Ishikawa (cell line): ENCODE data around the gene LINGO1.

ENCODE experiments used
- CEBPB ChIP-seq: IDR thresholded peaks from 2 replicates; pipeline ENCODE4 v1.6.1; 2012
- CREB1 ChIP-seq: IDR thresholded peaks from 2 replicates; pipeline ENCODE4 v1.6.1; 2012; ENCODE audit warnings: low read depth
- EGR1 ChIP-seq: IDR thresholded peaks from 2 replicates; pipeline ENCODE4 v1.6.1; 2012
- EP300 ChIP-seq: IDR thresholded peaks from 2 replicates; pipeline ENCODE4 v1.6.1; 2012; ENCODE audit warnings: borderline replicate concordance
- FOXM1 ChIP-seq: IDR thresholded peaks from 2 replicates; pipeline ENCODE4 v1.6.1; 2012; ENCODE audit warnings: low read depth, borderline replicate concordance
- NFIC ChIP-seq: IDR thresholded peaks from 2 replicates; pipeline ENCODE4 v1.6.1; 2012
- RAD21 ChIP-seq: IDR thresholded peaks from 2 replicates; pipeline ENCODE4 v1.6.1; 2012; ENCODE audit warnings: low read depth
- TAF1 ChIP-seq: IDR thresholded peaks from 2 replicates; pipeline ENCODE4 v1.6.1; 2012; ENCODE audit warnings: low read depth, mild to moderate bottlenecking
- TCF12 ChIP-seq: IDR thresholded peaks from 2 replicates; pipeline ENCODE4 v1.6.1; 2012; ENCODE audit warnings: low read depth
- TEAD4 ChIP-seq: IDR thresholded peaks from 2 replicates; pipeline ENCODE4 v1.6.1; 2012
- YY1 ChIP-seq: IDR thresholded peaks from 2 replicates; pipeline ENCODE4 v1.6.1; 2012; ENCODE audit warnings: low read depth
- ZBTB7A ChIP-seq: IDR thresholded peaks from 2 replicates; pipeline ENCODE4 v1.6.1; 2012; ENCODE audit warnings: low read depth
- TF ChIP-seq, protein P1 (sequence below): IDR thresholded peaks from 2 replicates; pipeline ENCODE4 v1.6.1; 2012
- TF ChIP-seq, protein P2 (sequence below): IDR thresholded peaks from 2 replicates; pipeline ENCODE4 v1.6.1; 2012; ENCODE audit warnings: low read depth, mild to moderate bottlenecking
- TF ChIP-seq, protein P3 (sequence below): IDR thresholded peaks from 2 replicates; pipeline ENCODE4 v1.6.1; 2012

LINGO1 gene

DNA sequence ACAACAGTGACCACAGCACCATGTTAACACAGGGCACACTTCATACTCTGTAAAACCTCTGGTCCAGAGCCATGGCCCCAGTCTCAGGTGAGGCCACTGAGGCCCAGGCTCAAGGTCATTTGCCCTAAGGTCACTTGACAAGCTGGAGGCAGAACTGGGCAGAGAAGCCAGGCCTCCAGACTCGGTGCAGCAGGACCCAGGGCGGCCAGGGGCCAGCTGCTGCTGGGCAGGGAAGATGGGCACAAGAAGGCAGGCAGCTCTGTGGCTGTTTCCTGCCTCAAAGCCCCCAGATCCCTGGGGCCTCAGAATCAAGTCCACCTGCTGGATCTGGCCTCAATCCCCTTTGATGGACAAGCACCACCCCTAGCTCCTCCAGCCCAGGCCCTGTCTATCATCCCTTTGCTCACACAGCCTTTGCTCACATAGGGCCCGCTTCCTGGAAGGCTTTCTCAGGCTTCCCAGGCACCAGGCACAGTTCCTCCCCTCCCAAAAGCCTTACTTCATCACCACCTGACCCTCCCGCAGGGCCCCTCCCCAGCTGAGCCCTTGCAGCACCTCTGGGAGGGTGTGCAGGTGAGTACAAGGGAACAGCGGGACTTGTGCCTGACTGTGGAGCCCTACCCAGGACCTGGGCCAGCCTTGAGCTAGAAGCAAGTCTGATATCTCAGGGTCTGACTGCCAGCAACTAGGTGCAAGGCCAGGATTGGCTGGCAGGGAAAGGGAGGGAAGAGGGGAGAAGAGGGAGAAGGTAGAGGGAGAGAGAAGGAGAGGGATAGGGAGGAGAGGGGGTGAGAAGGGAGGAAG, 38.0 kb upstream of the LINGO1 start:
- TF ChIP-seq, protein P1, sequence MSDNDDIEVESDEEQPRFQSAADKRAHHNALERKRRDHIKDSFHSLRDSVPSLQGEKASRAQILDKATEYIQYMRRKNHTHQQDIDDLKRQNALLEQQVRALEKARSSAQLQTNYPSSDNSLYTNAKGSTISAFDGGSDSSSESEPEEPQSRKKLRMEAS = no peak
- no peak for TF ChIP-seq EP300
- TF ChIP-seq, protein P2, sequence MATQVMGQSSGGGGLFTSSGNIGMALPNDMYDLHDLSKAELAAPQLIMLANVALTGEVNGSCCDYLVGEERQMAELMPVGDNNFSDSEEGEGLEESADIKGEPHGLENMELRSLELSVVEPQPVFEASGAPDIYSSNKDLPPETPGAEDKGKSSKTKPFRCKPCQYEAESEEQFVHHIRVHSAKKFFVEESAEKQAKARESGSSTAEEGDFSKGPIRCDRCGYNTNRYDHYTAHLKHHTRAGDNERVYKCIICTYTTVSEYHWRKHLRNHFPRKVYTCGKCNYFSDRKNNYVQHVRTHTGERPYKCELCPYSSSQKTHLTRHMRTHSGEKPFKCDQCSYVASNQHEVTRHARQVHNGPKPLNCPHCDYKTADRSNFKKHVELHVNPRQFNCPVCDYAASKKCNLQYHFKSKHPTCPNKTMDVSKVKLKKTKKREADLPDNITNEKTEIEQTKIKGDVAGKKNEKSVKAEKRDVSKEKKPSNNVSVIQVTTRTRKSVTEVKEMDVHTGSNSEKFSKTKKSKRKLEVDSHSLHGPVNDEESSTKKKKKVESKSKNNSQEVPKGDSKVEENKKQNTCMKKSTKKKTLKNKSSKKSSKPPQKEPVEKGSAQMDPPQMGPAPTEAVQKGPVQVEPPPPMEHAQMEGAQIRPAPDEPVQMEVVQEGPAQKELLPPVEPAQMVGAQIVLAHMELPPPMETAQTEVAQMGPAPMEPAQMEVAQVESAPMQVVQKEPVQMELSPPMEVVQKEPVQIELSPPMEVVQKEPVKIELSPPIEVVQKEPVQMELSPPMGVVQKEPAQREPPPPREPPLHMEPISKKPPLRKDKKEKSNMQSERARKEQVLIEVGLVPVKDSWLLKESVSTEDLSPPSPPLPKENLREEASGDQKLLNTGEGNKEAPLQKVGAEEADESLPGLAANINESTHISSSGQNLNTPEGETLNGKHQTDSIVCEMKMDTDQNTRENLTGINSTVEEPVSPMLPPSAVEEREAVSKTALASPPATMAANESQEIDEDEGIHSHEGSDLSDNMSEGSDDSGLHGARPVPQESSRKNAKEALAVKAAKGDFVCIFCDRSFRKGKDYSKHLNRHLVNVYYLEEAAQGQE = no peak
- TF ChIP-seq TEAD4 = no peak
- no peak for TF ChIP-seq NFIC
- no peak for TF ChIP-seq FOXM1

DNA sequence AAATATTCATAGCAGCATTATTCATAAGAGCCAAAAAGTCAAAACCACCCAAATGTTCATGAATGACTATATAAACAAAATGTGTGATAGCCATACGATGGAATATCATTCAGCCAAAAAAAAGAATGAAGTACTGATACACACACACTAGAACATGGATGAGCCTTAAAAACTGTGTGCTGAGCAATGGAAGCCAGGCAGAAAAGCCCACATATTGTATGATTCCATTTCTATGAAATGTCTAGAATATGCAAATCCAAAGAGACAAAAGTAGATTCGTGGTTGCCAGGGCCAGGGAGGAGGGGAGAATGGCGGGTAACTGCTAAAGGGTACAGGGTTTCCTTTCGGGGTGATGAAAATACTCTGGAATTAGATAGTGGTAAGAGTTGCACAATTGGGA, 37.2 kb upstream of the LINGO1 start:
- TF ChIP-seq, protein P1 = no peak
- no peak for TF ChIP-seq YY1
- no peak for TF ChIP-seq TCF12
- TF ChIP-seq NFIC = no peak
- no peak for TF ChIP-seq CREB1
- TF ChIP-seq, protein P3, sequence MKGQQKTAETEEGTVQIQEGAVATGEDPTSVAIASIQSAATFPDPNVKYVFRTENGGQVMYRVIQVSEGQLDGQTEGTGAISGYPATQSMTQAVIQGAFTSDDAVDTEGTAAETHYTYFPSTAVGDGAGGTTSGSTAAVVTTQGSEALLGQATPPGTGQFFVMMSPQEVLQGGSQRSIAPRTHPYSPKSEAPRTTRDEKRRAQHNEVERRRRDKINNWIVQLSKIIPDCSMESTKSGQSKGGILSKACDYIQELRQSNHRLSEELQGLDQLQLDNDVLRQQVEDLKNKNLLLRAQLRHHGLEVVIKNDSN = no peak
- TF ChIP-seq, protein P2 = no peak
- TF ChIP-seq ZBTB7A = no peak
- no peak for TF ChIP-seq TAF1
- no peak for TF ChIP-seq CEBPB
- TF ChIP-seq TEAD4 = no peak
- TF ChIP-seq RAD21 = no peak
- TF ChIP-seq EP300 = no peak
- no peak for TF ChIP-seq EGR1
- no peak for TF ChIP-seq FOXM1

DNA sequence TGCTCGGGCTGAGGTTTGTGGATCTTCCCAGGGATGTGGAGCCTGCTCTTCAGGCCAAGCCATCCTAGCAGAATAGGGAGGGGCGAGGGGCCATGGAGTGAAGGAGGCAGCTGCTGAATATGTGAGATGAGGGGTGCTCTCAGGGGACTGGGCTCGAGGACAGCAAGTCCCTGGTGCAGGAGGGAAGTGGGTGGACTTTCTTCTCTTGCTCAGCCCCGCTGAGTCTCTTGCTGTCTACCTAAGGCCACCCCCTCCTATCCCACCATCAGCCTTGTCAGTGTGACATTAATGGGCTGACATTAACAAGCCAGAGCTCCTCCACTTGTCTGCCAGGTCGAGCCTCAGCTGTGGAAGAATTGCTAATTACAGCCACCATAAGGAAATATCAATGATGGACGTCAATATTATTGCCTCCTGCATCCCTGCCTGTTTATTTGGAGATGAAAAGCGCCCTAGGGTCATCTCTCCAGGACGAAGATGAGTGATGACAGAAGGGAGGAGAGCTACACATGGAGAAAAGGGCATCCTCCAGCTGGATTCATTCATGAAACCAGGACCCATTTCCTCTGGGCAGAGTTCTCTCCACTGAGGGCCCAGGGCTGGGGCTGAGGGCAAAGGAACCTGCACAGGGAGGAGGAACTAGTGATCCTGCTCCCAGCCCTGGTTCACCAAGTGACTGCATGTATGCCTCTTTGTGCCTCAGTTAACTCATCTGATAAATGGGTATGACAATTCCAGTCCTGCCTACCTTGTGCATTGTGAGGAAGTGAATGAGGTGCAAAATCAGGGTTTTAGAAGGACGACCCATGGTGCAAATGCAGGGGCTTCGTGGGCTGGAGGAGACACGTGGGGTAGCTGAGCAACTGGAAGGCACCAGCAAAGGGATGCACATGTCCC, 34.9 kb upstream of the LINGO1 start:
- TF ChIP-seq NFIC = no peak
- no peak for TF ChIP-seq EP300
- no peak for TF ChIP-seq TAF1
- TF ChIP-seq, protein P2 = no peak
- no peak for TF ChIP-seq CEBPB
- TF ChIP-seq, protein P1 = no peak
- TF ChIP-seq TCF12 = no peak
- no peak for TF ChIP-seq RAD21
- no peak for TF ChIP-seq YY1
- no peak for TF ChIP-seq TEAD4
- TF ChIP-seq EGR1 = no peak
- TF ChIP-seq CREB1 = no peak
- no peak for TF ChIP-seq ZBTB7A
- TF ChIP-seq, protein P3 = no peak
- TF ChIP-seq FOXM1 = no peak
